Colonic mucosa (tissue), 4 donors: ENCODE results near the gene ASPHD1. TPM values are rescaled to one million over a fixed set of nuclear protein-coding genes. Genes with fewer than 3 reads are reported as not detected.
"Not testable (repeated sequence)": the region's sequence is repeated elsewhere in the genome, so short reads cannot be mapped to it uniquely, and the experiment has no call there.

ENCODE experiments used
- DNase-seq: peaks from one replicate; pipeline ENCODE4 v3.0.0-alpha.2; 2020
- H3K27ac ChIP-seq: fragments of 200-600 bp; one replicate; pipeline ENCODE4 v1.8.0; 2021
- H3K27me3 ChIP-seq: fragments of 200-600 bp; one replicate; pipeline ENCODE4 v1.8.0; 2021
- H3K36me3 ChIP-seq: fragments of 200-600 bp; one replicate; pipeline ENCODE4 v1.8.0; 2021
- H3K4me1 ChIP-seq: fragments of 200-600 bp; one replicate; pipeline ENCODE4 v1.8.0; 2021; ENCODE audit warnings: mild to moderate bottlenecking
- H3K4me3 ChIP-seq: fragments of 200-600 bp; one replicate; pipeline ENCODE4 v1.8.0; 2021
- H3K9ac ChIP-seq, 2 donors: one replicate each; pipeline ENCODE4 v1.7.0; 2013; ENCODE audit warnings: control low read depth in 2 of 2, low read depth in 2 of 2, low read length in 2 of 2
- H3K9me3 ChIP-seq: fragments of 200-600 bp; one replicate; pipeline ENCODE4 v1.8.0; 2021
- intact Hi-C: fragments of 100-400 bp; cut with DNase I; formaldehyde crosslinking; loops from one replicate; pipeline ENCODE4 v1.14.1; 2022
- total RNA-seq, 2 donors: library from RNA; stranded (reverse); fragmentation: NEBNext Ultra II Directional in 1 of 2; extraction: Animal tissue kit (Norgen Biotek cat#: 25700) in 1 of 2; gene quantifications; one replicate each; pipeline ENCODE4 v1.2.1, GENCODE V29; 2021
- TF ChIP-seq, protein P1 (sequence below): fragments of 200-600 bp; IDR thresholded peaks from one replicate; pipeline ENCODE4 v1.8.0; 2022; ENCODE audit warnings: antibody characterized with exemption, mild to moderate bottlenecking
- donor health status: healthy.
- donor health status: DM: no; HTN: no; CAD: no.
- donor health status: DM: no; HTN: no; CAD: no.

The ASPHD1 gene
- total RNA-seq, 2 donors from 2014 or later: 1.5 to 3.9 TPM

- Histone ChIP-seq H3K9me3 (no peaks in the 10 kb centered on the region), H3K4me3 (no peak overlapping the region), H3K4me1 (no peaks in the 10 kb centered on the region), H3K36me3 (no peaks in the 10 kb centered on the region), H3K9ac (no peak overlapping the region), H3K27ac (no peak overlapping the region), H3K27me3 (peaks cover 7% of the 10 kb centered on the region)
- TF ChIP-seq, protein P1, sequence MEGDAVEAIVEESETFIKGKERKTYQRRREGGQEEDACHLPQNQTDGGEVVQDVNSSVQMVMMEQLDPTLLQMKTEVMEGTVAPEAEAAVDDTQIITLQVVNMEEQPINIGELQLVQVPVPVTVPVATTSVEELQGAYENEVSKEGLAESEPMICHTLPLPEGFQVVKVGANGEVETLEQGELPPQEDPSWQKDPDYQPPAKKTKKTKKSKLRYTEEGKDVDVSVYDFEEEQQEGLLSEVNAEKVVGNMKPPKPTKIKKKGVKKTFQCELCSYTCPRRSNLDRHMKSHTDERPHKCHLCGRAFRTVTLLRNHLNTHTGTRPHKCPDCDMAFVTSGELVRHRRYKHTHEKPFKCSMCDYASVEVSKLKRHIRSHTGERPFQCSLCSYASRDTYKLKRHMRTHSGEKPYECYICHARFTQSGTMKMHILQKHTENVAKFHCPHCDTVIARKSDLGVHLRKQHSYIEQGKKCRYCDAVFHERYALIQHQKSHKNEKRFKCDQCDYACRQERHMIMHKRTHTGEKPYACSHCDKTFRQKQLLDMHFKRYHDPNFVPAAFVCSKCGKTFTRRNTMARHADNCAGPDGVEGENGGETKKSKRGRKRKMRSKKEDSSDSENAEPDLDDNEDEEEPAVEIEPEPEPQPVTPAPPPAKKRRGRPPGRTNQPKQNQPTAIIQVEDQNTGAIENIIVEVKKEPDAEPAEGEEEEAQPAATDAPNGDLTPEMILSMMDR: no peak
- intact Hi-C loops: no loop called here
- no peak for DNase-seq
These were observed 19.2 kb upstream of the ASPHD1 start for GRCh38 chr16:29881050-29881449.

DNA sequence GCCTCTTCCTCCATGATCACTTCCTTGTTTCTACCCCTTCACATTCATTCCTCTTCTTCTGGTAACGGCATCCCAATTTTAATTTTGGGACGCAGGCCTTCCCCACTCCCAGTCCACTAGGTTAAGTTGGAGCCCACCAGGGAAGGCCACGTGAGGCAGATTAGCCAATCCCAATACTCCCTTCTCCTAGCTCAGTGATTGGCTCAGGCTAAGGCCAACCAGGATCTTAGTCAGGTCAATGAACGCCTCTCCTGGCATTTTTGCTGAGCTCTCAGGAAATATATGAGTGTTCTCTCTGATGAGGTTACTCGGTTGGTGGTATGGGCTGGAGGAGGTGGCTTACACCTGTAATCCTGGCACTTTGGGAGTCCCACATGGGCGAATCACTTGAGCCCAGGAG lies 16.3 kb upstream of the ASPHD1 start:
- no peaks in the 10 kb centered on the region for H3K27me3 ChIP-seq
- H3K36me3 ChIP-seq: no peaks in the 10 kb centered on the region
- H3K4me1 ChIP-seq: no peaks in the 10 kb centered on the region
- DNase-seq: no peak
- H3K4me3 ChIP-seq: no peak overlapping the region
- no peak overlapping the region for H3K27ac ChIP-seq
- TF ChIP-seq, protein P1: no peak
- intact Hi-C loops: no loop called here
- H3K9ac ChIP-seq: no peak overlapping the region
- H3K9me3 ChIP-seq: no peaks in the 10 kb centered on the region

DNA sequence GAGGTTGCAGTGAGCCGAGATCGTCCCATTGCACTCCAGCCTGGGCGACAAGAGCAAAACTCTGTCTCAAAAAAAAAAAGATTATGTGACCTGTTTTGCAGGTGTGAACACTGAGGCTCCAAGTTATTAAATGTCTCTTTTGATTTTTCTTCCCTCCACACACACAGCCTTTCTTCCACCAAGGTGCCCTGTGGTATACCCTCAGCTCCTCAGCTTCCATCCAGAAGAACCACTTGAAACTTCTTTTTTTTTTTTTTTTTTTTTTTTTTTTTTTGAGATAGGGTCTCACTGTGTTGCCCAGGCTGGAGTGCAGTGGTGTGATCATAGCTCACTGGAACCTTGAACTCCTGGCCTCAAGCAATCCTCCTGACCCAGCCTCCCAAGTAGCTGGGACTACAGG lies 10.9 kb upstream of the ASPHD1 start:
- H3K27ac ChIP-seq, H3K9me3 ChIP-seq, H3K9ac ChIP-seq, intact Hi-C loops, H3K4me3 ChIP-seq, H3K27me3 ChIP-seq, DNase-seq, H3K36me3 ChIP-seq, H3K4me1 ChIP-seq: not testable (repeated sequence)

DNA sequence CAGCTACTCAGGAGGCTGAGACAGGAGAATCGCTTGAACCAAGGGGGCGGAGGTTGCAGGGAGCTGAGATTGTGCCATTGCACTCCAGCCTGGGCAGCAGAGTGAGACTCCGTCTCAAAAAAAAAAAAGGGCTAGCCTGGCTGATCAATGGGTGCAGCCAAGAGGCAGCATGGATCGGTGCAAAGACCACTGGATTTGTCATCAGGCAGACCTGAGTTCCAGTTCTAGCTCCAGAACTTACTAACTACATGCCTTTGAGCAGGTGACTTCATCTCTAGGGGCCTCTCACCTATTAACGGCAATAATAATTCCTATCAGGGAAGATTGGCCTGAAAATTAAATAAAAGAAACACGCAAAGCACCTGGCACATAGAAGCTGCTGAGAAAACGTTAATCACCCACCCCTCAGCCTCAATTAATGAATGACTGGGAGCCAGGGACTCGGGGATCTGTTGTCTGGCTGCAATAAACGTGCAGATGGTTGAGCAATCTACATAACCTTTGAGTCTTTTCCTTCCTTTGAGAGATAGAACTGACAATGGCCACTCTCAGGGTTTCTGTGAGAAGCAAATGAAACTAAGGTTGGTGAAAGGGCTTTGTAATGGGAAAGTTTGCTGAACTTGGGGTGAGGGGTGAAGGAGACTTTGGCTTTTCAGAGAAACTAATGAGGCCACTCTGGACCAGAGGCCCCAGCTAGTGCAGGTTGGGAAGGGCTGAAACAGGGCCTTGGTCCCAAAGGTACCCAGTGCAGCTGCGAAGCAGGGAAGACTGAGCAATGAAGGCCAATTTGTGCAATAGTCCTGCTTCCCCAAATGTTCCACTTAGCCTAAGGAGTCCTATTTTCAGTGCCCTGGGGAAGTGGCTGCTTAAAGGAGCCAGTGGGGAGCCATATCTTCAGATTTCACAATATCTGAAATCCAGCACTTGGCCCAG lies 8.5 kb upstream of the ASPHD1 start:
- Histone ChIP-seq H3K27ac (no peak overlapping the region), H3K9ac (no peak overlapping the region), H3K9me3 (no peaks in the 10 kb centered on the region), H3K4me1 (no peaks in the 10 kb centered on the region), H3K4me3 (no peak overlapping the region), H3K27me3 (no peaks in the 10 kb centered on the region), H3K36me3 (no peaks in the 10 kb centered on the region)
- intact Hi-C loops: no loop called here
- no peak for DNase-seq
- TF ChIP-seq, protein P1: no peak

- no peak for DNase-seq
- Histone ChIP-seq H3K27me3 (no peaks in the 10 kb centered on the region), H3K4me1 (no peaks in the 10 kb centered on the region), H3K4me3 (no peak overlapping the region), H3K9ac (no peak overlapping the region), H3K27ac (no peak overlapping the region), H3K9me3 (no peaks in the 10 kb centered on the region), H3K36me3 (no peaks in the 10 kb centered on the region)
- intact Hi-C loops: no loop called here
- TF ChIP-seq, protein P1: no peak
These were observed 7.9 kb upstream of the ASPHD1 start for GRCh38 chr16:29892458-29892813.

DNA sequence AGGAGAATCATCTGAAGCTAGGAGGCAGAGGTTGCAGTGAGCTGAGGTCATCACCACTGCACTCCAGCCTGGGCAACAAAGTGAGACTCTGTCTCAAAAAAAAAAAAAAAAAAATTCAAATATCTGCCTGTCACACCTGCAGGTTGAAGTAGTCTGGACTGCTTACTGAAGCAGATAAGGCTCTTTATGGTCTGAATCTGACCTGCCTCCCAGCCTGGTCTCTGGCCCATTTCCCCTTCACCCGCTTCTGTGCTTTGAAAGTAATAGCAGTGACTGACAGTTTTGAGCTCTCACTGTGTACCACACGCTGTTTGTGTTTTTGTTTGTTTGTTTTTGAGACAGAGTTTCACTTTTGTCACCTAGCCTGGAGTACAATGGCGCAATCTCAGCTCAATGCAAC lies 6.7 kb upstream of the ASPHD1 start:
- intact Hi-C loops: no loop called here
- Histone ChIP-seq H3K9ac (no peak overlapping the region), H3K4me1 (no peaks in the 10 kb centered on the region), H3K4me3 (no peak overlapping the region), H3K27me3 (no peaks in the 10 kb centered on the region), H3K36me3 (no peaks in the 10 kb centered on the region), H3K9me3 (no peaks in the 10 kb centered on the region), H3K27ac (no peak overlapping the region)
- no peak for DNase-seq
- TF ChIP-seq, protein P1: no peak
